ENCODE results near the gene ATP8B2. TPM values are rescaled to one million over a fixed set of nuclear protein-coding genes. Genes with fewer than 3 reads are reported as not detected.

ATP8B2 gene
- total RNA-seq, 1 donor from 2014 or later = 39.5 TPM

GRCh38 chr1:154398678-154399077 is 73.4 kb downstream of the ATP8B2 start:
- Mint-ChIP-seq H3K9me3 (no peaks in the 10 kb centered on the region), H3K4me1 (ENCODE audit: unreplicated experiment) (no peaks in the 10 kb centered on the region), H3K36me3 (no peaks in the 10 kb centered on the region), H3K4me3 (no peak overlapping the region), H3K27me3 (peaks cover 15% of the 10 kb centered on the region), H3K27ac (no peak overlapping the region)
- DNase-seq (ENCODE audit: extremely low spot score, unreplicated experiment) = no peak
- no peak for TF ChIP-seq CTCF (conservative IDR thresholded peaks at IDR 0.05)

GRCh38 chr1:154400381-154400801 is 75.1 kb downstream of the ATP8B2 start:
- Mint-ChIP-seq H3K36me3 (no peaks in the 10 kb centered on the region), H3K27me3 (peaks cover 29% of the 10 kb centered on the region), H3K4me3 (no peak overlapping the region), H3K4me1 (ENCODE audit: unreplicated experiment) (no peaks in the 10 kb centered on the region), H3K27ac (no peak overlapping the region), H3K9me3 (no peaks in the 10 kb centered on the region)
- DNase-seq (ENCODE audit: extremely low spot score, unreplicated experiment) = no peak
- no peak for TF ChIP-seq CTCF (conservative IDR thresholded peaks at IDR 0.05)

Other genes starting within 250 kb of the ATP8B2 start
- gene NUP210L, start 170.5 kb upstream of the ATP8B2 start, total RNA-seq (ENCODE audit: low replicate concordance) = 0.07 TPM in 1 of 2 replicates, not detected in the other
- gene TPM3, start 133.4 kb upstream of the ATP8B2 start, total RNA-seq (ENCODE audit: low replicate concordance) = 263 and 371 TPM in 2 replicates
- not detected in 2 replicates for gene CFAP141, start 119.2 kb upstream of the ATP8B2 start, total RNA-seq (ENCODE audit: low replicate concordance)
- 188 and 216 TPM in 2 replicates for gene UBAP2L, start 104.6 kb upstream of the ATP8B2 start, total RNA-seq (ENCODE audit: low replicate concordance)
- 62.2 and 70.0 TPM in 2 replicates for gene HAX1, start 52.9 kb upstream of the ATP8B2 start, total RNA-seq (ENCODE audit: low replicate concordance)
- 0.12 and 0.27 TPM in 2 replicates for gene AQP10, start 4.4 kb upstream of the ATP8B2 start, total RNA-seq (ENCODE audit: low replicate concordance)
- 7.8 and 12.5 TPM in 2 replicates for gene IL6R, start 79.8 kb downstream of the ATP8B2 start, total RNA-seq (ENCODE audit: low replicate concordance)
- gene TDRD10, start 176.7 kb downstream of the ATP8B2 start, total RNA-seq (ENCODE audit: low replicate concordance) = not detected in 2 replicates
- gene SHE, start 176.9 kb downstream of the ATP8B2 start, total RNA-seq (ENCODE audit: low replicate concordance) = 0.17 and 0.27 TPM in 2 replicates
- gene UBE2Q1, start 233.1 kb downstream of the ATP8B2 start, total RNA-seq (ENCODE audit: low replicate concordance) = 69.1 and 73.9 TPM in 2 replicates
- 4.2 and 4.6 TPM in 2 replicates for gene CHRNB2, start 242.3 kb downstream of the ATP8B2 start, total RNA-seq (ENCODE audit: low replicate concordance)